Parathyroid adenoma (tissue), 2 donors: Measurements from ENCODE around the gene NRBP1.
"Not testable (repeated sequence)": the region's sequence is repeated elsewhere in the genome, so short reads cannot be mapped to it uniquely, and the experiment has no call there.

Experiments
- H2AFZ ChIP-seq: fragments of 300-600 bp; sonication (generic); one replicate; pipeline ENCODE4 v1.7.0; 2017; ENCODE audit warnings: antibody characterized with exemption, mild to moderate bottlenecking
- H3K27ac ChIP-seq: fragments of 300-600 bp; sonication (generic); one replicate; pipeline ENCODE4 v1.7.0; 2017
- H3K27me3 ChIP-seq: fragments of 300-600 bp; sonication (generic); one replicate; pipeline ENCODE4 v1.7.0; 2017; ENCODE audit warnings: low read length; ENCODE audit not compliant: control insufficient read depth, insufficient read depth
- H3K36me3 ChIP-seq: fragments of 300-600 bp; sonication (generic); one replicate; pipeline ENCODE4 v1.7.0; 2017; ENCODE audit warnings: low read length; ENCODE audit not compliant: control insufficient read depth, insufficient read depth
- H3K4me1 ChIP-seq: fragments of 300-600 bp; sonication (generic); one replicate; pipeline ENCODE4 v1.7.0; 2017; ENCODE audit warnings: control low read depth
- H3K4me2 ChIP-seq: fragments of 300-600 bp; sonication (generic); one replicate; pipeline ENCODE4 v1.7.0; 2017; ENCODE audit warnings: low read length
- H3K4me3 ChIP-seq: fragments of 300-600 bp; sonication (generic); one replicate; pipeline ENCODE4 v1.7.0; 2017; ENCODE audit warnings: low read depth, low read length
- H3K79me2 ChIP-seq: fragments of 300-600 bp; sonication (generic); one replicate; pipeline ENCODE4 v1.7.0; 2017; ENCODE audit warnings: control low read depth
- H3K9ac ChIP-seq: fragments of 300-600 bp; sonication (generic); one replicate; pipeline ENCODE4 v1.7.0; 2017; ENCODE audit warnings: mild to moderate bottlenecking
- H3K9me3 ChIP-seq: fragments of 300-600 bp; sonication (generic); one replicate; pipeline ENCODE4 v1.7.0; 2017; ENCODE audit warnings: low read length; ENCODE audit not compliant: control insufficient read depth
- TF ChIP-seq, protein P1 (sequence below): fragments of 300-600 bp; sonication (generic); IDR thresholded peaks from one replicate; pipeline ENCODE4 v1.7.0; 2017; ENCODE audit warnings: antibody characterized with exemption, mild to moderate bottlenecking
- donor health status: primary hyperparathyroidism.

NRBP1 gene

DNA sequence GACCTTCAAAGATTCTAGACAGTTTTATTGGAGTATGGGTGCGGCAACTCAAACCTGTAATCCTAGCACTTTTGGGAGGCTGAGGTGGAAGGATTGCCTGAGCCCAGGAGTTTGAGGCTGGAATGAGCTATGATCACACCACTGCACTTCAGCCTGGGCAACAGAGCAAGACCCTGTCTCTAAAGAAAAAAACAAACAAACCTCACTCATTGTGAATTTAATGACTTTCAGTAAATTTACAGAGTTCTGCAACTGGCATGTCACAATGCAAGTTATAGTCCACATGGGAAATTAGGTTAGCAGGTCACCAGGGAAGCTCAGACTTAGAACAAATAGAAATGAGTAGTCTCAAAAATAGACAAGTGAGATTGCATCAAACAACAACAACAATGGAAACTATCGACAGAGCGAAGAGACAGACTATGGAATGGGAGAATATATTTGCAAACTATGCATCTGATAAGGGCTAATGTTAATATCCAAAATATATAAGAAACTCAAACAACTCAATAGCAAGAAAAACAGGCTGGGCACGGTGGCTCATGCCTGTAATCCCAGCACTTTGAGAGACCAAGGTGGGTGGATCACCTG lies 6.7 kb upstream of the NRBP1 start:
- Histone ChIP-seq H3K4me2 (no peak overlapping the region), H3K4me3 (no peak overlapping the region), H3K9ac (no peak overlapping the region), H3K9me3 (no peaks in the 10 kb centered on the region), H3K27ac (no peak overlapping the region), H3K27me3 (no peaks in the 10 kb centered on the region), H3K4me1 (no peaks in the 10 kb centered on the region), H2AFZ (no peak overlapping the region), H3K79me2 (no peaks in the 10 kb centered on the region), H3K36me3 (no peaks in the 10 kb centered on the region)
- TF ChIP-seq, protein P1, sequence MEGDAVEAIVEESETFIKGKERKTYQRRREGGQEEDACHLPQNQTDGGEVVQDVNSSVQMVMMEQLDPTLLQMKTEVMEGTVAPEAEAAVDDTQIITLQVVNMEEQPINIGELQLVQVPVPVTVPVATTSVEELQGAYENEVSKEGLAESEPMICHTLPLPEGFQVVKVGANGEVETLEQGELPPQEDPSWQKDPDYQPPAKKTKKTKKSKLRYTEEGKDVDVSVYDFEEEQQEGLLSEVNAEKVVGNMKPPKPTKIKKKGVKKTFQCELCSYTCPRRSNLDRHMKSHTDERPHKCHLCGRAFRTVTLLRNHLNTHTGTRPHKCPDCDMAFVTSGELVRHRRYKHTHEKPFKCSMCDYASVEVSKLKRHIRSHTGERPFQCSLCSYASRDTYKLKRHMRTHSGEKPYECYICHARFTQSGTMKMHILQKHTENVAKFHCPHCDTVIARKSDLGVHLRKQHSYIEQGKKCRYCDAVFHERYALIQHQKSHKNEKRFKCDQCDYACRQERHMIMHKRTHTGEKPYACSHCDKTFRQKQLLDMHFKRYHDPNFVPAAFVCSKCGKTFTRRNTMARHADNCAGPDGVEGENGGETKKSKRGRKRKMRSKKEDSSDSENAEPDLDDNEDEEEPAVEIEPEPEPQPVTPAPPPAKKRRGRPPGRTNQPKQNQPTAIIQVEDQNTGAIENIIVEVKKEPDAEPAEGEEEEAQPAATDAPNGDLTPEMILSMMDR: no peak

DNA sequence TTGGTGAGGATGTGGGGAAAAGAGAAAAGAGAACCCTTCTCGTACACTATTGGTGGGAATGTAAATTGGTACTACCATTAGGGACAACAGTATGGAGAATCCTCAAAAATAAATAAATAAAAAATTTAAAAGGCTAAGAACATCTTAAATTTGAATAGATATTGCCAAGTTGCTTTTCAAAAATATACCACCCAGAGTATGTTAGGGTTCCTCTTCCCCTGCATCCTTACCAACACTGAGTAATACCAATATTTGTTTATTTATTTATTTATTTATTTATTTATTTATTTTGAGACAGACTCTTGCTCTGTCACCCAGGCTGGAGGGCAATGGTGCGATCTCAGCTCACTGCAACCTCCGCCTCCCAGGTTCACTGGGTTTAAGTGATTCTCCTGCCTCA lies 5.5 kb upstream of the NRBP1 start:
- Histone ChIP-seq H3K9me3 (no peaks in the 10 kb centered on the region), H3K9ac (no peak overlapping the region), H3K4me1 (no peaks in the 10 kb centered on the region), H3K4me2 (no peak overlapping the region), H3K79me2 (no peaks in the 10 kb centered on the region), H3K36me3 (no peaks in the 10 kb centered on the region), H2AFZ (no peak overlapping the region), H3K4me3 (no peak overlapping the region), H3K27ac (no peak overlapping the region), H3K27me3 (no peaks in the 10 kb centered on the region)
- TF ChIP-seq, protein P1: no peak

DNA sequence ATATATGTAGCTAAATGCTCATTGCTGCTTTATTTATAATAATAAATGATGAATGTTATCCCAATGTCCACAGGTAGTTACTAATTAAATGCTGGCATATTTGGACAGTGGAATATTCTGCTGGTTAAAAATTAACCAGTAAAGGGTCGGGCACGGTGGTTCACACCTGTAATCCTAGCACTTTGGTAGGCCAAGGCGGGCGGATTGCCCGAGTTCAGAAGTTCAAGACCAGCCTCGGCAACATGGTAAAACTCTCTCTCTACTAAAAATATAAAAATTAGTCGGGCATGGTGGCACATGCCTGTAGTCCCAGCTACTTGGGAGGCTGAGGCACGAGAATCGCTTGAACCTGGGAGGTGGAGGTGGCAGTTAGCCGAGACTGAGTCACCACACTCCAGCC lies 3.4 kb upstream of the NRBP1 start:
- not testable (repeated sequence) for H2AFZ ChIP-seq, H3K27ac ChIP-seq, H3K9me3 ChIP-seq, H3K9ac ChIP-seq, H3K27me3 ChIP-seq, H3K36me3 ChIP-seq, H3K4me1 ChIP-seq, H3K4me2 ChIP-seq, H3K4me3 ChIP-seq
- peaks cover 10% of the 10 kb centered on the region for H3K79me2 ChIP-seq

DNA sequence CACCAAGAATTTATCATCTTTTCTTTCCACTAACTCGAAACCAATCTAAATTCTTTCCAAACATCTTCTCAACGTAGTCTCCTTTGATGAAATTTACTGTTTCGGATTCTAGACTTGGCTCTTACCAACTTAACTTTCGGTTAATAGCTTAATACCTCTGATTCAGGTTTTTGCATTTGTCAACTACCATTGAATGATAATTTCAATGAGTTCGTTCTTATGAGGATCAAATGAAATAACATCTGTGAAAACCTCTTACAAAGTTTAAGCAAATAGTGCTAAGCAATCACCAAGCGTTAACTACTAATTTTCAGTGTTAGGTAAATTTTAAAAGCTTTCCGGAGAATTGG lies 593 bp upstream of the NRBP1 start:
- Histone ChIP-seq H3K9me3 (no peaks in the 10 kb centered on the region), H3K4me3 (peak overlapping the region; percentile 98), H2AFZ (peak overlapping the region; percentile 93), H3K36me3 (no peaks in the 10 kb centered on the region), H3K27me3 (no peaks in the 10 kb centered on the region), H3K4me1 (peaks cover 14% of the 10 kb centered on the region), H3K9ac (no peak overlapping the region), H3K27ac (peak overlapping the region; percentile 96), H3K79me2 (peaks cover 34% of the 10 kb centered on the region), H3K4me2 (peak overlapping the region; percentile 82)
- TF ChIP-seq, protein P1: no peak

DNA sequence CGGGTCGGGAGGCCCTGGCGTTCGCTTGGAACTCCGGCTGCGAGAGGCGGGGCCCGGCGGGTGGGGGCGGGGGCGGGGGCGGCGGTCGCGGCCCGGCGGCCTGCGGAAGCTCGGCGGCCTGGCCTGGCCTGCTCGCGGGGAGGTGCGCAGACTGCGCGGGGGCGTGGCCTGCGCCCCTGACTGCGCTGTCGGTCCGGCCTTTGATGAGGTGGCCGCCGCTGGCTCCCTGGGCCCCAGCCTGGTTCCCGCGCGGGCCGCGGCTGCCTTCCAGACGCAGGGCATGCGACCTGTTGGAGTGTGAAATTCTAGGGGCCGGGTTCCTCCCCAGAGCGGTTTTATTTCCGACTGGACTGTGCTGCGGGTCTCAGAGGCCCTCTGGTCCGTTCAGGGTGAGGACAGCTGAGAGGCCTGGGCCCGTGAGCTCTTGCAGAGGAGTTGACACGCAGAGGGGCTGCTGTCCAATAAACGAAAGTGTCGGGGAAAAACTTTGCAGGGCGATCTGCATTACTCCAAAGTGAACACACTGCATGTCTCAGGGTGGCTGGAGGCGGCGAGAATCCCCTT lies 629 bp downstream of the NRBP1 start:
- Histone ChIP-seq H3K9ac (peak overlapping the region; percentile 100), H3K79me2 (peaks cover 40% of the 10 kb centered on the region), H3K27me3 (no peaks in the 10 kb centered on the region), H3K9me3 (no peaks in the 10 kb centered on the region), H3K27ac (peak overlapping the region; percentile 96), H2AFZ (peak overlapping the region; percentile 93), H3K4me3 (peak overlapping the region; percentile 98), H3K4me1 (peaks cover 14% of the 10 kb centered on the region), H3K4me2 (peak overlapping the region; percentile 94), H3K36me3 (no peaks in the 10 kb centered on the region)
- TF ChIP-seq, protein P1: no peak
